Measurements from ENCODE around the gene HACD3. TPM values are rescaled to one million over a fixed set of nuclear protein-coding genes. Genes with fewer than 3 reads are reported as not detected.

HACD3 gene
- total and polyA plus RNA-seq, 2 of the 4 experiments (the other 2 are of a cell fraction): 60.9 to 131 TPM

DNA sequence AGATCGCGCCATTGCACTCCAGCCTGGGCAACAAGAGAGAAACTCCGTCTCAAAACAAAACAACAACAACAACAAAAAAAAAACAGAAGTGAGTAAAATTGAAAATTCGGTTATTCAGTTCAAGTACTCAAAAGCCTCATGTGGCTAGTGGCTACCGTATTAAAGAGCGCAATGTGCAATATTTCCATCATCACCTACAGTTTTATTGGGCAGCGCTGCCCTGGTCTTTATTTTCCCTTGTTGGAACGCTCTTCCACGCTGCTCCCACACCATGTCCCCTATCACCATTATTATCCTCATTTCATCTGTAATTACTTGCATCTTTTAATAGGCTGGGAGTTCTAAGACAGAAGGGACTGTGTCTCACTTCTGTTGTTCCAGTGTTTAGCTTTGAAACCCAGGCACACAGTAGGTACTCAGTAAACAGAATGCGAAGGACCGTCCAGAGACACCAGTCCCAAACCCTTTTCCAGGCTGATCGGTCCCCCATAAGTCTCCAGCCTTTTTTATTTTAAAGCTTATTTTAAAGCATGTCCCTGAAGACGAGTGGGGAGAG is 423 bp upstream of the HACD3 start:
- H3K4me1 ChIP-seq (ENCODE audit: control insufficient read depth, insufficient read depth, low read length): peaks cover 10% of the 10 kb centered on the region
- H2BK15ac ChIP-seq (ENCODE audit: low read depth, low read length): peak overlapping the region; percentile 51; the same call in 2 of the 3 replicates
- H4K5ac ChIP-seq (ENCODE audit: low read depth, low read length): peak overlapping the region; percentile 74
- 13% methylated on average over 6 of the region's 13 CpGs; no CpG with 5 or more reads in 1 of the 2 experiments for WGBS, 2 experiments (ENCODE audit: extremely low coverage in 2 of 2, insufficient read length in 1 of 2)
- CTCF ChIA-PET: interaction anchor here (0.6 to 1.6 kb wide), 3 partner anchors 13 to 1252 kb away, joined by 3 to 4 read pairs (median 3); no protein-coding TSS in a partner anchor
- H3K9me3 ChIP-seq (ENCODE audit: control insufficient read depth, insufficient read depth, low read length): no peaks in the 10 kb centered on the region
- peak overlapping the region; percentile 88 for H2AFZ ChIP-seq (replicated peaks; ENCODE audit: low read length, poor library complexity)
- peak overlapping the region; percentile 64 for H3K4me2 ChIP-seq (ENCODE audit: low read depth, low read length)
- peak overlapping the region; percentile 79 for H3K9ac ChIP-seq (ENCODE audit: low read depth, low read length)
- peak overlapping the region; percentile 59 for H3K4ac ChIP-seq (ENCODE audit: low read depth, low read length)
- H2BK120ac ChIP-seq (ENCODE audit: low read depth, low read length): peak overlapping the region; percentile 38; the same call in 1 of the 2 replicates
- no peak overlapping the region for H2AK9ac ChIP-seq (replicated peaks; ENCODE audit: low read depth, low read length, poor library complexity)
- DNase-seq: no peak
- ATAC-seq (ENCODE audit: low read depth): peak; percentile 2
- peak overlapping the region; percentile 61 to 86 for H4K8ac ChIP-seq (ENCODE audit: low read depth in 2 of 2, low read length in 2 of 2)
- peak overlapping the region; percentile 58; the same call in 1 of the 2 replicates for H3K14ac ChIP-seq (replicated peaks; ENCODE audit: low read depth, low read length)
- peak overlapping the region; percentile 69; the same call in 1 of the 2 replicates for H4K91ac ChIP-seq (ENCODE audit: insufficient read depth, low read depth, low read length)
- H3K79me1 ChIP-seq (ENCODE audit: low read depth in 1 of 2, low read length in 2 of 2): peaks cover 15 to 37% of the 10 kb centered on the region in 2 experiments
- H3K27me3 ChIP-seq (ENCODE audit: control insufficient read depth, insufficient read depth, low read length): no peaks in the 10 kb centered on the region
- TF ChIP-seq RFX5 (IDR thresholded peaks at IDR 0.05; ENCODE audit: low read depth, low read length) (no peak), MXI1 (IDR thresholded peaks at IDR 0.05; ENCODE audit: borderline replicate concordance, low read depth, low read length) (no peak), SMC3 (IDR thresholded peaks at IDR 0.05; ENCODE audit: low read depth, low read length) (no peak)
- H2BK20ac ChIP-seq (ENCODE audit: low read depth, low read length): peak overlapping the region; percentile 6; the same call in 1 of the 2 replicates
- H4K20me1 ChIP-seq (ENCODE audit: insufficient read depth, low read length): peaks cover 26% of the 10 kb centered on the region
- peaks cover 2% of the 10 kb centered on the region; the same call in 1 of the 2 replicates for H3K36me3 ChIP-seq (ENCODE audit: control insufficient read depth, insufficient read depth, low read length)
- in situ Hi-C loops (cut with MboI; ENCODE audit: low sequenced_read_pairs) (no loop called here), dilution Hi-C loops (cut with HindIII; ENCODE audit: low sequenced_read_pairs, unreplicated experiment) (no loop called here), intact Hi-C loops (cut with micrococcal nuclease) (loop anchor here (2.0 kb wide), 1 partner anchor 13 kb away; the partner anchor contains the start of gene DPP8)
- H3K56ac ChIP-seq (ENCODE audit: extremely low read depth, insufficient read depth, low read length): peak overlapping the region; percentile 63
- H3K9me1 ChIP-seq (ENCODE audit: insufficient read depth, low read length): peaks cover 18% of the 10 kb centered on the region
- H3K18ac ChIP-seq (ENCODE audit: low read depth, low read length): peak overlapping the region; percentile 48
- peak overlapping the region; percentile 82 for H3K23ac ChIP-seq (ENCODE audit: low read depth, low read length)
- no TSS peak for BruUV-seq (replicated peaks)
- peak overlapping the region; percentile 54 for H3K27ac ChIP-seq (ENCODE audit: insufficient read depth, low read length)
- peak overlapping the region; percentile 41 for H3K4me3 ChIP-seq (ENCODE audit: insufficient read depth, low read depth, low read length)
- peak overlapping the region; percentile 6 for H2BK5ac ChIP-seq (ENCODE audit: low read depth, low read length, poor library complexity, severe bottlenecking)
- POLR2A ChIA-PET (ENCODE audit: unreplicated experiment): no interaction called here
- H2AK5ac ChIP-seq (ENCODE audit: low read depth, low read length): no peak overlapping the region

Data from IMR-90 (cell line).